Measurements from ENCODE around the gene RPL37A.

- TF ChIP-seq CTCF (IDR thresholded peaks at IDR 0.05 in 8 of 11, conservative IDR thresholded peaks at IDR 0.05 in 3 of 11), result no peak
- no peak for TF ChIP-seq POLR2A (IDR thresholded peaks at IDR 0.05)
Observed at GRCh38 chr2:216491793-216492596, 6.6 kb upstream of the RPL37A start.

All from spleen (tissue), 7 donors.